ENCODE results near the gene PGLYRP1.

- no peak for TF ChIP-seq EZH2 (IDR thresholded peaks at IDR 0.05; ENCODE audit: insufficient read depth, poor library complexity, severe bottlenecking)
- TF ChIP-seq EZH2phosphoT487 (IDR thresholded peaks at IDR 0.05; ENCODE audit: insufficient read depth, low read depth): no peak
Measured at GRCh38 chr19:46035986-46036743, 13.3 kb upstream of the PGLYRP1 start.

All from GM23248 (cell line).